Measurements from ENCODE around the gene TNFRSF8. TPM values are rescaled to one million over a fixed set of nuclear protein-coding genes. Genes with fewer than 3 reads are reported as not detected.
A peak's percentile ranks its signal among the peaks of the same experiment; 100 is the strongest.

Gene TNFRSF8
- total and polyA plus RNA-seq, 9 of the 15 experiments (the other 6 are each of a cell fraction or from before 2014, with no cell fraction given), result 3.5 to 38.4 (median 17.1) TPM

GRCh38 chr1:12063141-12064072 is at the start of gene TNFRSF8 (continued):
- TF ChIP-seq SRSF1 (IDR thresholded peaks at IDR 0.05; ENCODE audit: low read depth, low read length) (no peak), ZNF561 (CRISPR knock-in tag; conservative IDR thresholded peaks at IDR 0.05) (no peak), TCFL5 (CRISPR knock-in tag; conservative IDR thresholded peaks at IDR 0.05) (no peak), PRDM10 (IDR thresholded peaks at IDR 0.05; ENCODE audit: partially characterized antibody) (peak; percentile 53), CBX5 (IDR thresholded peaks at IDR 0.05; ENCODE audit: borderline replicate concordance, low read depth) (no peak), SUPT5H (IDR thresholded peaks at IDR 0.05) (no peak), ZBTB17 (CRISPR knock-in tag; IDR thresholded peaks at IDR 0.05) (no peak; the same call in 1 of the 2 replicates), RAD51 (IDR thresholded peaks at IDR 0.05; ENCODE audit: borderline replicate concordance, low read depth) (peak; percentile 33; the same call in 1 of the 2 replicates), MEIS2 (IDR thresholded peaks at IDR 0.05; ENCODE audit: partially characterized antibody) (no peak), MAZ (CRISPR knock-in tag; conservative IDR thresholded peaks at IDR 0.05 in 1 of 2, IDR thresholded peaks at IDR 0.05 in 1 of 2) (peak in 1 of 2 experiments; percentile 59; a peak in 1 of 4 replicates), EGR1 (conservative IDR thresholded peaks at IDR 0.05) (peak; percentile 74), C11orf30 (IDR thresholded peaks at IDR 0.05; ENCODE audit: low read depth) (peak; percentile 86), ARNT (IDR thresholded peaks at IDR 0.05) (no peak), CGGBP1 (CRISPR knock-in tag; IDR thresholded peaks at IDR 0.05) (no peak), TCF7L2 (IDR thresholded peaks at IDR 0.05; ENCODE audit: low read depth, low read length) (no peak), ARID1B (IDR thresholded peaks at IDR 0.05) (no peak), ARID2 (IDR thresholded peaks at IDR 0.05) (no peak), BCL6 (CRISPR knock-in tag; IDR thresholded peaks at IDR 0.05) (no peak), KLF1 (tag; IDR thresholded peaks at IDR 0.05) (no peak), ETV1 (tag; conservative IDR thresholded peaks at IDR 0.05; ENCODE audit: low read depth) (no peak)
- TF ChIP-seq, protein P1, sequence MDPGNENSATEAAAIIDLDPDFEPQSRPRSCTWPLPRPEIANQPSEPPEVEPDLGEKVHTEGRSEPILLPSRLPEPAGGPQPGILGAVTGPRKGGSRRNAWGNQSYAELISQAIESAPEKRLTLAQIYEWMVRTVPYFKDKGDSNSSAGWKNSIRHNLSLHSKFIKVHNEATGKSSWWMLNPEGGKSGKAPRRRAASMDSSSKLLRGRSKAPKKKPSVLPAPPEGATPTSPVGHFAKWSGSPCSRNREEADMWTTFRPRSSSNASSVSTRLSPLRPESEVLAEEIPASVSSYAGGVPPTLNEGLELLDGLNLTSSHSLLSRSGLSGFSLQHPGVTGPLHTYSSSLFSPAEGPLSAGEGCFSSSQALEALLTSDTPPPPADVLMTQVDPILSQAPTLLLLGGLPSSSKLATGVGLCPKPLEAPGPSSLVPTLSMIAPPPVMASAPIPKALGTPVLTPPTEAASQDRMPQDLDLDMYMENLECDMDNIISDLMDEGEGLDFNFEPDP (CRISPR knock-in tag; IDR thresholded peaks at IDR 0.05), result no peak
- TF ChIP-seq, protein P2, sequence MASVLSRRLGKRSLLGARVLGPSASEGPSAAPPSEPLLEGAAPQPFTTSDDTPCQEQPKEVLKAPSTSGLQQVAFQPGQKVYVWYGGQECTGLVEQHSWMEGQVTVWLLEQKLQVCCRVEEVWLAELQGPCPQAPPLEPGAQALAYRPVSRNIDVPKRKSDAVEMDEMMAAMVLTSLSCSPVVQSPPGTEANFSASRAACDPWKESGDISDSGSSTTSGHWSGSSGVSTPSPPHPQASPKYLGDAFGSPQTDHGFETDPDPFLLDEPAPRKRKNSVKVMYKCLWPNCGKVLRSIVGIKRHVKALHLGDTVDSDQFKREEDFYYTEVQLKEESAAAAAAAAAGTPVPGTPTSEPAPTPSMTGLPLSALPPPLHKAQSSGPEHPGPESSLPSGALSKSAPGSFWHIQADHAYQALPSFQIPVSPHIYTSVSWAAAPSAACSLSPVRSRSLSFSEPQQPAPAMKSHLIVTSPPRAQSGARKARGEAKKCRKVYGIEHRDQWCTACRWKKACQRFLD (CRISPR knock-in tag; IDR thresholded peaks at IDR 0.05), result no peak
